Peyer's patch (tissue), 4 donors: Measurements from ENCODE around the gene CCDC51. TPM values are rescaled to one million over a fixed set of nuclear protein-coding genes. Genes with fewer than 3 reads are reported as not detected.
A peak's percentile ranks its signal among the peaks of the same experiment; 100 is the strongest.

Source experiments
- DNase-seq, 3 donors: peaks; one replicate each; pipeline ENCODE4 v3.0.0-alpha.2; 2017 to 2019
- H3K27ac ChIP-seq, 4 donors: fragments of 200-600 bp; sonication (generic); one replicate each; pipeline ENCODE4 v1.5.1; 2016 to 2019
- H3K27me3 ChIP-seq, 2 donors: fragments of 200-600 bp; sonication (generic); one replicate each; pipeline ENCODE4 v1.5.1; 2019
- H3K36me3 ChIP-seq, 3 donors: fragments of 200-600 bp; sonication (generic); one replicate each; pipeline ENCODE4 v1.5.1; 2016 to 2019
- H3K4me1 ChIP-seq, 4 donors: fragments of 200-600 bp; sonication (generic); one replicate each; pipeline ENCODE4 v1.5.1; 2016 to 2019
- H3K4me3 ChIP-seq, 4 donors: fragments of 200-600 bp; sonication (generic); 1 replicate in 3 of 4; 2 replicates in 1 of 4; pipeline ENCODE4 v1.5.1; 2016 to 2019; ENCODE audit warnings: mild to moderate bottlenecking in 1 of 4
- H3K9me3 ChIP-seq, 4 donors: fragments of 200-600 bp; sonication (generic); one replicate each; pipeline ENCODE4 v1.5.1; 2016 to 2019; ENCODE audit warnings: mild to moderate bottlenecking in 1 of 4
- CTCF ChIP-seq, 6 experiments: fragments of 450-650 bp in 4 of 6; fragments of 200-600 bp in 2 of 6; sonication (generic) in 1 of 6; IDR thresholded peaks; one replicate each; pipeline ENCODE4 v1.5.1; 2017 to 2019; ENCODE audit warnings: antibody characterized with exemption in 6 of 6, mild to moderate bottlenecking in 3 of 6, moderate library complexity in 1 of 6
- POLR2A ChIP-seq, 2 donors: fragments of 450-650 bp; IDR thresholded peaks; one replicate each; pipeline ENCODE4 v1.5.1; 2017; ENCODE audit warnings: antibody characterized with exemption in 2 of 2, mild to moderate bottlenecking in 2 of 2, moderate library complexity in 2 of 2
- total RNA-seq, 4 donors: library from RNA; depleted of rRNA; stranded (reverse); fragments of >200 nt; gene quantifications; one replicate each; pipeline ENCODE4 v1.1.0, GENCODE V29; 2016

The CCDC51 gene
- total RNA-seq, 4 donors from 2014 or later, result 7.4 to 13.1 (median 9.1) TPM

GRCh38 chr3:48414376-48415250 is 25.3 kb downstream of the CCDC51 start:
- no peaks in the 10 kb centered on the region for H3K4me1 ChIP-seq
- H3K36me3 ChIP-seq, result peaks cover 0 to 99% (median 0%) of the 10 kb centered on the region in 3 donors
- DNase-seq, result peak in 1 of 3 donors; percentile 42
- no peak for TF ChIP-seq POLR2A (IDR thresholded peaks at IDR 0.05)
- TF ChIP-seq CTCF (IDR thresholded peaks at IDR 0.05), result no peak
- H3K27ac ChIP-seq, result no peak overlapping the region
- no peaks in the 10 kb centered on the region for H3K9me3 ChIP-seq
- no peak overlapping the region for H3K4me3 ChIP-seq
- H3K27me3 ChIP-seq, result no peaks in the 10 kb centered on the region

GRCh38 chr3:48413611-48414010 is 26.3 kb downstream of the CCDC51 start:
- peak in 1 of 3 donors; percentile 43 for DNase-seq
- H3K4me1 ChIP-seq, result no peaks in the 10 kb centered on the region
- no peak overlapping the region for H3K27ac ChIP-seq
- no peak for TF ChIP-seq POLR2A (IDR thresholded peaks at IDR 0.05)
- TF ChIP-seq CTCF (IDR thresholded peaks at IDR 0.05), result no peak
- no peaks in the 10 kb centered on the region for H3K9me3 ChIP-seq
- no peaks in the 10 kb centered on the region for H3K27me3 ChIP-seq
- H3K36me3 ChIP-seq, result peaks cover 0 to 100% (median 0%) of the 10 kb centered on the region in 3 donors
- no peak overlapping the region for H3K4me3 ChIP-seq

- Histone ChIP-seq H3K9me3 (no peaks in the 10 kb centered on the region), H3K27ac (no peak overlapping the region), H3K4me3 (no peak overlapping the region), H3K4me1 (no peaks in the 10 kb centered on the region), H3K36me3 (peaks cover 0 to 100% (median 0%) of the 10 kb centered on the region in 3 donors), H3K27me3 (no peaks in the 10 kb centered on the region)
- TF ChIP-seq POLR2A (IDR thresholded peaks at IDR 0.05) (no peak), CTCF (IDR thresholded peaks at IDR 0.05) (no peak)
- DNase-seq, result peak in 1 of 3 donors; percentile 42
Observed at GRCh38 chr3:48413086-48413485, 26.8 kb downstream of the CCDC51 start.

GRCh38 chr3:48412375-48413001 is 27.4 kb downstream of the CCDC51 start:
- Histone ChIP-seq H3K27me3 (no peaks in the 10 kb centered on the region), H3K9me3 (no peaks in the 10 kb centered on the region), H3K4me3 (no peak overlapping the region), H3K27ac (no peak overlapping the region), H3K4me1 (no peaks in the 10 kb centered on the region), H3K36me3 (peaks cover 0 to 96% (median 0%) of the 10 kb centered on the region in 3 donors)
- DNase-seq, result peak in 1 of 3 donors; percentile 39
- TF ChIP-seq CTCF (IDR thresholded peaks at IDR 0.05) (no peak), POLR2A (IDR thresholded peaks at IDR 0.05) (no peak)

GRCh38 chr3:48411606-48412374 is 28.1 kb downstream of the CCDC51 start:
- TF ChIP-seq POLR2A (IDR thresholded peaks at IDR 0.05), result no peak
- no peak for TF ChIP-seq CTCF (IDR thresholded peaks at IDR 0.05)
- Histone ChIP-seq H3K36me3 (peaks cover 0 to 93% (median 0%) of the 10 kb centered on the region in 3 donors), H3K27me3 (no peaks in the 10 kb centered on the region)

More at GRCh38 chr3:48411606-48412374, 28.1 kb downstream of the CCDC51 start:
- no peak overlapping the region for H3K4me3 ChIP-seq
- H3K4me1 ChIP-seq, result no peaks in the 10 kb centered on the region
- DNase-seq, result peak in 2 of 3 donors; percentile 24 to 37
- H3K27ac ChIP-seq, result no peak overlapping the region
- H3K9me3 ChIP-seq, result no peaks in the 10 kb centered on the region
